Measurements from ENCODE around the gene ZNF385D. TPM values are rescaled to one million over a fixed set of nuclear protein-coding genes. Genes with fewer than 3 reads are reported as not detected.

ZNF385D gene
- total and polyA plus RNA-seq, 3 experiments from 2014 or later = not detected

GRCh38 chr3:21618695-21619094, 132.3 kb downstream of the ZNF385D start:
- no peaks in the 10 kb centered on the region for H3K27me3 Mint-ChIP-seq
- Histone ChIP-seq H3K4me3 (ENCODE audit: low read length) (no peak overlapping the region), H3K4me1 (ENCODE audit: insufficient read depth, low read length) (no peaks in the 10 kb centered on the region), H3K36me3 (ENCODE audit: insufficient read depth, low read length) (no peaks in the 10 kb centered on the region), H3K9me3 (ENCODE audit: low read length) (no peaks in the 10 kb centered on the region), H3K27ac (ENCODE audit: low read depth, low read length) (no peak overlapping the region), H3K27me3 (ENCODE audit: insufficient read depth, low read length, poor library complexity, severe bottlenecking) (no peaks in the 10 kb centered on the region)
- H3K36me3 Mint-ChIP-seq = no peaks in the 10 kb centered on the region
- H3K4me3 Mint-ChIP-seq = no peak overlapping the region
- CTCF ChIA-PET = no interaction called here
- DNase-seq = no peak
- no peak overlapping the region for H3K27ac Mint-ChIP-seq
- POLR2A ChIA-PET = no interaction called here
- H3K9me3 Mint-ChIP-seq = peaks cover 0 to 7% (median 5%) of the 10 kb centered on the region in 5 donors
- H3K4me1 Mint-ChIP-seq = no peaks in the 10 kb centered on the region

- Mint-ChIP-seq H3K9me3 (peaks cover 0 to 11% (median 7%) of the 10 kb centered on the region in 5 donors), H3K27me3 (no peaks in the 10 kb centered on the region), H3K27ac (no peak overlapping the region), H3K36me3 (no peaks in the 10 kb centered on the region), H3K4me3 (no peak overlapping the region), H3K4me1 (no peaks in the 10 kb centered on the region)
- H3K9me3 ChIP-seq (ENCODE audit: low read length) = no peaks in the 10 kb centered on the region
- no peak for DNase-seq
- no peaks in the 10 kb centered on the region for H3K4me1 ChIP-seq (ENCODE audit: insufficient read depth, low read length)
- H3K27me3 ChIP-seq (ENCODE audit: insufficient read depth, low read length, poor library complexity, severe bottlenecking) = no peaks in the 10 kb centered on the region
- POLR2A ChIA-PET = no interaction called here
- no peak overlapping the region for H3K4me3 ChIP-seq (ENCODE audit: low read length)
- CTCF ChIA-PET = no interaction called here
- no peak overlapping the region for H3K27ac ChIP-seq (ENCODE audit: low read depth, low read length)
- H3K36me3 ChIP-seq (ENCODE audit: insufficient read depth, low read length) = no peaks in the 10 kb centered on the region
Measured at GRCh38 chr3:21613372-21614070, 137.5 kb downstream of the ZNF385D start.

GRCh38 chr3:21601178-21601577, 149.8 kb downstream of the ZNF385D start:
- H3K9me3 ChIP-seq (ENCODE audit: low read length) = no peaks in the 10 kb centered on the region
- Mint-ChIP-seq H3K9me3 (peaks cover 1 to 10% (median 7%) of the 10 kb centered on the region in 5 donors), H3K4me1 (no peaks in the 10 kb centered on the region), H3K27me3 (no peaks in the 10 kb centered on the region), H3K4me3 (no peak overlapping the region), H3K27ac (no peak overlapping the region), H3K36me3 (no peaks in the 10 kb centered on the region)
- no peak overlapping the region for H3K27ac ChIP-seq (ENCODE audit: low read depth, low read length)
- H3K27me3 ChIP-seq (ENCODE audit: insufficient read depth, low read length, poor library complexity, severe bottlenecking) = no peaks in the 10 kb centered on the region
- no peaks in the 10 kb centered on the region for H3K36me3 ChIP-seq (ENCODE audit: insufficient read depth, low read length)
- DNase-seq = no peak
- no peaks in the 10 kb centered on the region for H3K4me1 ChIP-seq (ENCODE audit: insufficient read depth, low read length)
- CTCF ChIA-PET = no interaction called here
- POLR2A ChIA-PET = no interaction called here
- H3K4me3 ChIP-seq (ENCODE audit: low read length) = no peak overlapping the region

GRCh38 chr3:21599890-21600289, 151.1 kb downstream of the ZNF385D start:
- Histone ChIP-seq H3K36me3 (ENCODE audit: insufficient read depth, low read length) (no peaks in the 10 kb centered on the region), H3K9me3 (ENCODE audit: low read length) (no peaks in the 10 kb centered on the region), H3K27ac (ENCODE audit: low read depth, low read length) (no peak overlapping the region), H3K27me3 (ENCODE audit: insufficient read depth, low read length, poor library complexity, severe bottlenecking) (no peaks in the 10 kb centered on the region), H3K4me3 (ENCODE audit: low read length) (no peak overlapping the region), H3K4me1 (ENCODE audit: insufficient read depth, low read length) (no peaks in the 10 kb centered on the region)
- Mint-ChIP-seq H3K4me3 (no peak overlapping the region), H3K36me3 (no peaks in the 10 kb centered on the region), H3K27me3 (no peaks in the 10 kb centered on the region), H3K9me3 (peaks cover 1 to 16% (median 9%) of the 10 kb centered on the region in 5 donors), H3K4me1 (no peaks in the 10 kb centered on the region), H3K27ac (no peak overlapping the region)
- POLR2A ChIA-PET = no interaction called here
- no peak for DNase-seq
- CTCF ChIA-PET = no interaction called here

- Mint-ChIP-seq H3K36me3 (no peaks in the 10 kb centered on the region), H3K4me3 (no peak overlapping the region), H3K9me3 (peaks cover 2 to 24% (median 8%) of the 10 kb centered on the region in 5 donors), H3K27ac (no peak overlapping the region), H3K4me1 (no peaks in the 10 kb centered on the region), H3K27me3 (no peaks in the 10 kb centered on the region)
- Histone ChIP-seq H3K4me3 (ENCODE audit: low read length) (no peak overlapping the region), H3K36me3 (ENCODE audit: insufficient read depth, low read length) (no peaks in the 10 kb centered on the region), H3K4me1 (ENCODE audit: insufficient read depth, low read length) (no peaks in the 10 kb centered on the region), H3K27me3 (ENCODE audit: insufficient read depth, low read length, poor library complexity, severe bottlenecking) (no peaks in the 10 kb centered on the region), H3K9me3 (ENCODE audit: low read length) (no peaks in the 10 kb centered on the region), H3K27ac (ENCODE audit: low read depth, low read length) (no peak overlapping the region)
- no peak for DNase-seq
- ChIA-PET POLR2A (no interaction called here), CTCF (no interaction called here)
Measured at GRCh38 chr3:21592828-21593227, 158.2 kb downstream of the ZNF385D start.

GRCh38 chr3:21587894-21588293, 163.1 kb downstream of the ZNF385D start:
- no peak overlapping the region for H3K27ac Mint-ChIP-seq
- H3K36me3 Mint-ChIP-seq = no peaks in the 10 kb centered on the region
- H3K4me3 ChIP-seq (ENCODE audit: low read length) = no peak overlapping the region
- ChIA-PET POLR2A (no interaction called here), CTCF (no interaction called here)
- no peaks in the 10 kb centered on the region for H3K36me3 ChIP-seq (ENCODE audit: insufficient read depth, low read length)
- H3K4me1 ChIP-seq (ENCODE audit: insufficient read depth, low read length) = no peaks in the 10 kb centered on the region
- no peaks in the 10 kb centered on the region for H3K9me3 ChIP-seq (ENCODE audit: low read length)
- H3K27me3 Mint-ChIP-seq = no peaks in the 10 kb centered on the region
- H3K27ac ChIP-seq (ENCODE audit: low read depth, low read length) = no peak overlapping the region
- no peak overlapping the region for H3K4me3 Mint-ChIP-seq
- H3K4me1 Mint-ChIP-seq = no peaks in the 10 kb centered on the region
- H3K27me3 ChIP-seq (ENCODE audit: insufficient read depth, low read length, poor library complexity, severe bottlenecking) = no peaks in the 10 kb centered on the region
- H3K9me3 Mint-ChIP-seq = peaks cover 3 to 17% (median 4%) of the 10 kb centered on the region in 5 donors
- no peak for DNase-seq

GRCh38 chr3:21585216-21585740, 165.7 kb downstream of the ZNF385D start:
- H3K36me3 ChIP-seq (ENCODE audit: insufficient read depth, low read length) = no peaks in the 10 kb centered on the region
- no peaks in the 10 kb centered on the region for H3K36me3 Mint-ChIP-seq
- H3K27me3 Mint-ChIP-seq = no peaks in the 10 kb centered on the region
- H3K4me1 Mint-ChIP-seq = no peaks in the 10 kb centered on the region
- no peak overlapping the region for H3K27ac ChIP-seq (ENCODE audit: low read depth, low read length)
- POLR2A ChIA-PET = no interaction called here
- no peak overlapping the region for H3K4me3 Mint-ChIP-seq
- H3K27me3 ChIP-seq (ENCODE audit: insufficient read depth, low read length, poor library complexity, severe bottlenecking) = no peaks in the 10 kb centered on the region
- peaks cover 2 to 17% (median 4%) of the 10 kb centered on the region in 5 donors for H3K9me3 Mint-ChIP-seq
- no peak overlapping the region for H3K4me3 ChIP-seq (ENCODE audit: low read length)
- H3K4me1 ChIP-seq (ENCODE audit: insufficient read depth, low read length) = no peaks in the 10 kb centered on the region
- CTCF ChIA-PET = no interaction called here
- no peak for DNase-seq
- no peaks in the 10 kb centered on the region for H3K9me3 ChIP-seq (ENCODE audit: low read length)
- H3K27ac Mint-ChIP-seq = no peak overlapping the region

GRCh38 chr3:21573291-21573690, 177.7 kb downstream of the ZNF385D start:
- H3K4me1 ChIP-seq (ENCODE audit: insufficient read depth, low read length) = no peaks in the 10 kb centered on the region
- Mint-ChIP-seq H3K36me3 (no peaks in the 10 kb centered on the region), H3K27me3 (no peaks in the 10 kb centered on the region), H3K4me3 (no peak overlapping the region), H3K27ac (no peak overlapping the region), H3K4me1 (no peaks in the 10 kb centered on the region), H3K9me3 (peaks cover 2 to 18% (median 4%) of the 10 kb centered on the region in 5 donors)
- no peak overlapping the region for H3K4me3 ChIP-seq (ENCODE audit: low read length)
- no peaks in the 10 kb centered on the region for H3K27me3 ChIP-seq (ENCODE audit: insufficient read depth, low read length, poor library complexity, severe bottlenecking)
- H3K36me3 ChIP-seq (ENCODE audit: insufficient read depth, low read length) = no peaks in the 10 kb centered on the region
- H3K27ac ChIP-seq (ENCODE audit: low read depth, low read length) = no peak overlapping the region
- ChIA-PET CTCF (no interaction called here), POLR2A (no interaction called here)
- H3K9me3 ChIP-seq (ENCODE audit: low read length) = no peaks in the 10 kb centered on the region
- DNase-seq = no peak
